Fibroblast of the aortic adventitia (primary cell): ENCODE measurements around the gene CHIT1. TPM values are rescaled to one million over a fixed set of nuclear protein-coding genes. Genes with fewer than 3 reads are reported as not detected.
A peak's percentile ranks its signal among the peaks of the same experiment; 100 is the strongest.
"Not testable (repeated sequence)": the region's sequence is repeated elsewhere in the genome, so short reads cannot be mapped to it uniquely, and the experiment has no call there.

Experiments
- DNase-seq: peaks from one replicate; pipeline ENCODE4 v3.0.0-alpha.2; 2010; ENCODE audit warnings: low read depth
- H3K4me3 ChIP-seq: 2 replicates; pipeline ENCODE4 v1.5.1; 2011; ENCODE audit warnings: low read depth, mild to moderate bottlenecking, control low read depth, low read length, moderate library complexity
- CTCF ChIP-seq: IDR thresholded peaks from 2 replicates; pipeline ENCODE4 v1.5.1; 2011; ENCODE audit warnings: mild to moderate bottlenecking, low read length, control low read depth, inconsistent platforms; ENCODE audit not compliant: insufficient read depth
- total RNA-seq: library from RNA; depleted of rRNA; stranded (reverse); fragments of >200 nt; gene quantifications from 2 replicates; pipeline ENCODE4 v1.2.3, GENCODE V29; 2012; ENCODE audit warnings: low replicate concordance

The CHIT1 gene
- total RNA-seq, 1 donor = not detected

- H3K4me3 ChIP-seq = no peak overlapping the region
- DNase-seq = no peak
- TF ChIP-seq CTCF = no peak
Observed at GRCh38 chr1:203265541-203265940, 36.1 kb upstream of the CHIT1 start.

GRCh38 chr1:203264052-203264501, 34.6 kb upstream of the CHIT1 start:
- no peak for TF ChIP-seq CTCF
- H3K4me3 ChIP-seq = no peak overlapping the region
- peak; percentile 41 for DNase-seq

- no peak overlapping the region for H3K4me3 ChIP-seq
- no peak for TF ChIP-seq CTCF
- no peak for DNase-seq
Observed at GRCh38 chr1:203263496-203263895, 34.0 kb upstream of the CHIT1 start.

GRCh38 chr1:203256636-203257035, 27.2 kb upstream of the CHIT1 start:
- DNase-seq, H3K4me3 ChIP-seq: not testable (repeated sequence)

DNA sequence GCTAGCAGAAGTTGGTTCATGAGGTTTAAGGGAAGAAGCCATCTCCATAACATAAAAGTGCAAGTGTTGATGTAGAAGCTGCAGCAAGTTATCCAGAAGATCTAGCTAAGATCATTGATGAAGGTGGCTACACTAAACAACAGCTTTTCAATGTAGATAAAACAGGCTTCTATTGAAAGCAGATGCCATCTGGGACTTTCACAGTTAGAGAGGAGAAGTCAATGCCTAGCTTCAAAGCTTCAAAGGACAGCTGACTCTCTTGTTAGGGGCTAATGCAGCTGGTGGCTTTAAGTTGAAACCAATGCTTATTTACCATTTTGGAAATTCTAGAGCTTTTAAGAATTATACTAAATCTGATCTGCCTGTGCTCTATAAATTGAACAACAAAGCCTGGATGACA, 25.3 kb upstream of the CHIT1 start:
- DNase-seq, H3K4me3 ChIP-seq: not testable (repeated sequence)

- DNase-seq = no peak
- no peak overlapping the region for H3K4me3 ChIP-seq
- TF ChIP-seq CTCF = no peak
Observed at GRCh38 chr1:203252678-203253077, 23.2 kb upstream of the CHIT1 start.

DNA sequence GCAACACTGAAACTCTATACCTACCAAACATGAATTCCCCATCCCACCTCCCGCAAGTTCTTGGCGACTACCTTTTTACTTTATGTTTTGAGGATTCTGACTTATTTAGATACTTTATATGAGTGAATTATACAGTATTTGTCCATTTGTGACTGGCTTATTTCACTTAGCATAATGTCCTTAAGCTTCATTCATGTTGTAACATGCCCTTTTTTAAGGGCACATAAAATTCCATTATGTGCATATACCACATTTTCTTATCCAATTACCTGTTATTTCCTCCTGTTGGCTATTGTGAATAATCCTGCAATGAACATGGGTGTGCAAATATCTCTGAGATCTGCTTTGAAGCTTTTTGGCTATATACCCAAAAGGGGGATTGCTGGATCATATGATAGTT, 22.0 kb upstream of the CHIT1 start:
- no peak for DNase-seq
- TF ChIP-seq CTCF = no peak
- no peak overlapping the region for H3K4me3 ChIP-seq

DNA sequence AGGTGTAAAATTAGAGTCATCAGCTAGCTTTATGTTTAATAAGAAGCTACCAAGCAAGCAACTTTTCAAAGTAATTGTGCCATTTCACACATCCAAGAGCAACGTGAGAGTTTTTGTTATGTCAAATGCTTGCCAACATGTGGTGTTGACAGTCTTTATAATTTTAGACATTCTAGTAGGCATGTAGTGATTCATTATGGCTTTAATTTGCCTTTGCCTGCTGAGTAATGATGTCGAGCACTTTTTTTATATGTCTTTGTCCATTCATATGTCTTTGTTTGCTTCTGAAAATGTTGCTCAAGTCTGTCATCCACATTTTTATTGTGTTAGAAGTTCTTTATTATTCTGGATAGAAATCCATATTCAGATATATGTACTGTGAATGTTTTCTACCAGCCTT, 21.4 kb upstream of the CHIT1 start:
- no peak for TF ChIP-seq CTCF
- H3K4me3 ChIP-seq = no peak overlapping the region
- DNase-seq = no peak
